ENCODE data around the gene TFPI. TPM values are rescaled to one million over a fixed set of nuclear protein-coding genes. Genes with fewer than 3 reads are reported as not detected.

The TFPI gene
- total RNA-seq, 1 experiment from 2014 or later: 16.0 TPM

DNA sequence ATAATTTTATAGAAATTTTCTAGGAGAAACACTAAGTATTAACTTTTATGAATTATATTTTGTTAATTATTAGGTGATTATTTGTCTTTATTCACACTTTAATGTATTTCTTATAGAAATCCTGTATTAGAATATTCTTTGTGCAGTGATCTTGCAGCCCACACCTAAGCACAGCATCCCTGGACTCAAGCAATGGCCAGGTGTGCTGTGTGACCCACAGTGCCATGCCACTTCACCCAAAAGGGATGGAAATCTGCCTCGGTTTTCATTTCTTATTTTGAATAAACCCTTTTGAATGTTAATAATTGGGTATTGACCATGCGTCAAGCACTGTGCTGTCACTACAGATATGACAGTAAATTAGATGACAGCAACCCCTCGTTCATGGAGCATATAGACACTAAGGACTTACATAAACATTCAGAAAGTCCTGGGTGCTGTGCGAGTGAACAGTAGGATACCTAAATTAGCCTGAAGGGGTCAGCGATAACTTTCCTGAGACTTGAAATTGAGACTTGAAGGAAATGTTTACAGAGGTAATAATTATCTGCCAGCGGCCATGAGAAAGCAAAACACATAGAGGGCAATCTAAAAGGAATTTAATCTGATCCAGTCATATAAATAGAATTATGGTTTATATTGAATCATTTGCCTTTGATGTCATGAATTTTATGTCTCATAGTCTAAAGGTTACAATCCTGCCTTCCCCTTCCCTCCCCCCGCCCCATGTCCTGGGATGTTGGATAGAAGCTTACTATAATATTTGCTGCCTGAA, 53.5 kb downstream of the TFPI start:
- intact Hi-C loops (cut with micrococcal nuclease): loop anchor here (1.0 to 5.0 kb wide), 10 partner anchors 26 to 1012 kb away; partner anchors contain the start of gene GULP1

DNA sequence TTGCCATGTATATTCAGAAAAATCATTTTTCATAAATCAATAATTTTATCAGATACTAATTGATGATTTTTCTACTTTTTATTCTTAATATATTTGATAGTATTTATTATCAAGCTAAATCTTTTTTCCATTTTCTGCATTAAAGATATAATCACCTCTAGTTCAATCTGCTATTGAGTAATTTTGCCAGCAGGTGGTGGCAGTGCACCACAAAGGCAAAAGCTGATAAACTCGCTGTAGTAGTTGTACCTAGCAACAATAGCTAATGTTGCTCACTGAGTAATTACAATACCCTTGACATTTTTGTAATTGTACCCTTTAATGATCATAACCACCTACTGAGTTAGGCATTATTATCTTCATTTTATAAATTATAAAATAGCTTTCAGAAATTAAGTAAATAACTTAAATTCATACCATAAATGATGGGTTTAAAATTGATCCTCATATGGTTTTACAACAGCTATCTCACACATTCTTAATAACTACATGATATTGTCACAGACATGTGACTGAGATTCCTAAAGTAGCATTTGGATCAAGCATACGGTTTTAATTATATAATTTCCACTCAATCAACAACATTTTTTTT, 54.2 kb downstream of the TFPI start:
- H3K79me2 ChIP-seq (ENCODE audit: low read length): no peaks in the 10 kb centered on the region
- BruUV-seq (replicated peaks): no TSS peak
- H3K9me3 ChIP-seq (ENCODE audit: low read length): no peaks in the 10 kb centered on the region
- H3K27me3 ChIP-seq (ENCODE audit: low read length): no peaks in the 10 kb centered on the region
- H3F3A ChIP-seq (ENCODE audit: low read length, unreplicated experiment): no peaks in the 10 kb centered on the region
- ATAC-seq (peak; percentile 18; the same call in 1 of the 2 replicates), DNase-seq (peak; percentile 85)
- no peaks in the 10 kb centered on the region for H3K36me3 ChIP-seq (ENCODE audit: low read depth, low read length)
- peak overlapping the region; percentile 82 for H3K9ac ChIP-seq (ENCODE audit: low read length)
- H3K9me2 ChIP-seq (replicated peaks; ENCODE audit: low read length): no peaks in the 10 kb centered on the region
- H3K4me2 ChIP-seq (ENCODE audit: low read length): no peak overlapping the region
- ChIA-PET POLR2A (ENCODE audit: unreplicated experiment) (no interaction called here), CTCF (interaction anchor here (0.6 to 1.7 kb wide), 16 partner anchors 14 to 1478 kb away, joined by 3 to 37 read pairs (median 3); no protein-coding TSS in a partner anchor)
- no peak overlapping the region for H2AFZ ChIP-seq (ENCODE audit: low read length)
- no peak for TF ChIP-seq EZH2phosphoT487 (IDR thresholded peaks at IDR 0.05; ENCODE audit: borderline replicate concordance, low read length)
- TF ChIP-seq, protein P1, sequence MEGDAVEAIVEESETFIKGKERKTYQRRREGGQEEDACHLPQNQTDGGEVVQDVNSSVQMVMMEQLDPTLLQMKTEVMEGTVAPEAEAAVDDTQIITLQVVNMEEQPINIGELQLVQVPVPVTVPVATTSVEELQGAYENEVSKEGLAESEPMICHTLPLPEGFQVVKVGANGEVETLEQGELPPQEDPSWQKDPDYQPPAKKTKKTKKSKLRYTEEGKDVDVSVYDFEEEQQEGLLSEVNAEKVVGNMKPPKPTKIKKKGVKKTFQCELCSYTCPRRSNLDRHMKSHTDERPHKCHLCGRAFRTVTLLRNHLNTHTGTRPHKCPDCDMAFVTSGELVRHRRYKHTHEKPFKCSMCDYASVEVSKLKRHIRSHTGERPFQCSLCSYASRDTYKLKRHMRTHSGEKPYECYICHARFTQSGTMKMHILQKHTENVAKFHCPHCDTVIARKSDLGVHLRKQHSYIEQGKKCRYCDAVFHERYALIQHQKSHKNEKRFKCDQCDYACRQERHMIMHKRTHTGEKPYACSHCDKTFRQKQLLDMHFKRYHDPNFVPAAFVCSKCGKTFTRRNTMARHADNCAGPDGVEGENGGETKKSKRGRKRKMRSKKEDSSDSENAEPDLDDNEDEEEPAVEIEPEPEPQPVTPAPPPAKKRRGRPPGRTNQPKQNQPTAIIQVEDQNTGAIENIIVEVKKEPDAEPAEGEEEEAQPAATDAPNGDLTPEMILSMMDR (conservative IDR thresholded peaks at IDR 0.05; ENCODE audit: low read depth, low read length): peak; percentile 80
- H4K20me1 ChIP-seq (ENCODE audit: low read length): no peaks in the 10 kb centered on the region
- peak overlapping the region; percentile 95 for H3K27ac ChIP-seq (ENCODE audit: low read length)
- H3K4me1 ChIP-seq (ENCODE audit: insufficient read depth, low read length): peaks cover 41% of the 10 kb centered on the region
- H3K4me3 ChIP-seq (ENCODE audit: low read length): no peak overlapping the region
- intact Hi-C loops (cut with micrococcal nuclease): loop anchor here (1.0 to 5.0 kb wide), 7 partner anchors 27 to 1013 kb away; partner anchors contain the start of gene GULP1

More for the DNA sequence above, 53.5 kb downstream of the TFPI start:
- Histone ChIP-seq H3K9me2 (replicated peaks; ENCODE audit: low read length) (no peaks in the 10 kb centered on the region), H4K20me1 (ENCODE audit: low read length) (no peaks in the 10 kb centered on the region), H3K4me3 (ENCODE audit: low read length) (peak overlapping the region; percentile 35; the same call in 1 of the 2 replicates), H2AFZ (ENCODE audit: low read length) (peak overlapping the region; percentile 61), H3K79me2 (ENCODE audit: low read length) (no peaks in the 10 kb centered on the region), H3K9ac (ENCODE audit: low read length) (peak overlapping the region; percentile 82), H3K27ac (ENCODE audit: low read length) (peak overlapping the region; percentile 95), H3F3A (ENCODE audit: low read length, unreplicated experiment) (no peaks in the 10 kb centered on the region), H3K9me3 (ENCODE audit: low read length) (no peaks in the 10 kb centered on the region), H3K4me1 (ENCODE audit: insufficient read depth, low read length) (peaks cover 41% of the 10 kb centered on the region), H3K4me2 (ENCODE audit: low read length) (peak overlapping the region; percentile 69), H3K36me3 (ENCODE audit: low read depth, low read length) (no peaks in the 10 kb centered on the region), H3K27me3 (ENCODE audit: low read length) (no peaks in the 10 kb centered on the region)
- ChIA-PET CTCF (interaction anchor here (0.6 to 1.7 kb wide), 20 partner anchors 15 to 1478 kb away, joined by 3 to 37 read pairs (median 4); partner anchors contain the start of gene TFPI), POLR2A (ENCODE audit: unreplicated experiment) (no interaction called here)
- TSS peak; percentile 23 for BruUV-seq (replicated peaks)
- ATAC-seq: peak; percentile 89
- no peak for TF ChIP-seq EZH2phosphoT487 (IDR thresholded peaks at IDR 0.05; ENCODE audit: borderline replicate concordance, low read length)
- no peak for TF ChIP-seq EZH2 (IDR thresholded peaks at IDR 0.05; ENCODE audit: low read length, unreplicated experiment)
- TF ChIP-seq, protein P1 (conservative IDR thresholded peaks at IDR 0.05; ENCODE audit: low read depth, low read length): peak; percentile 78
- DNase-seq: peak; percentile 95

Measured in PC-3 (cell line).